ENCODE measurements around the gene KIFC1. TPM values are rescaled to one million over a fixed set of nuclear protein-coding genes. Genes with fewer than 3 reads are reported as not detected.

KIFC1 gene
- total and polyA plus RNA-seq, 9 of the 15 experiments (the other 6 are each of a cell fraction or from before 2014, with no cell fraction given): 1.3 to 95.2 (median 76.9) TPM

DNA sequence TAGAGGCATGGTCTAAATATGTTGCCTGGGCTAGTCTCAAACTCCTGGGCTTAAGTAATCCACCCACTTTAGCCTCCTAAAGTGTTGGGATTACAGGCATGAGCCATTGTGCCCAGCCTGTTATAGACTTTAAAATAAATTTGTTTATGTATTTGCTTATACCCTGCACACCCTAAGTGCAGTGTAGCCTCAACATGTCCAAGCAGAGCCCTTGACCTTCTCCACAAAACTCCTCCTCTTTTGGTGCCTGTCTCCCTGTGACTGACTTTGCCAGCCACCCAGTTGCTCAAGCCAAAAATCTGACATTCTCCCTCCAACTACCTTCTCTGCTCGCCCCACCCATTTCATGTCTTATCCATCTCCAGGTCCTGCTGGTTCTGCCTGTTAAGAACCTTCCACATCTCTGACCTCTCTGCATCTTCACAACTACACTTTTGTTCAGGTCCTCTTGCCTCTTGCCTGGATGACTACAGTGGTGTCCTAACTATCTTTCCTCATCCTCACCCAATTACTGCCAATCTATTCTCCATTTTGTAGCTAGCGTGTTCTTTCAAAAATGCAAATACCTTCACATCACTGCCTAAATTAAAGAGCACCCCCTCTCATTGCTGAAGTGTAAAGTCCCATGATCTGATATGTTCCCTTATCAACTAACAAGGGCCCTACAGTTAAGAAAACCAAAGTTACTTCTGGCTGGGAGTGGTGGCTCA, 11.2 kb upstream of the KIFC1 start (continued):
- TF ChIP-seq, protein P1, sequence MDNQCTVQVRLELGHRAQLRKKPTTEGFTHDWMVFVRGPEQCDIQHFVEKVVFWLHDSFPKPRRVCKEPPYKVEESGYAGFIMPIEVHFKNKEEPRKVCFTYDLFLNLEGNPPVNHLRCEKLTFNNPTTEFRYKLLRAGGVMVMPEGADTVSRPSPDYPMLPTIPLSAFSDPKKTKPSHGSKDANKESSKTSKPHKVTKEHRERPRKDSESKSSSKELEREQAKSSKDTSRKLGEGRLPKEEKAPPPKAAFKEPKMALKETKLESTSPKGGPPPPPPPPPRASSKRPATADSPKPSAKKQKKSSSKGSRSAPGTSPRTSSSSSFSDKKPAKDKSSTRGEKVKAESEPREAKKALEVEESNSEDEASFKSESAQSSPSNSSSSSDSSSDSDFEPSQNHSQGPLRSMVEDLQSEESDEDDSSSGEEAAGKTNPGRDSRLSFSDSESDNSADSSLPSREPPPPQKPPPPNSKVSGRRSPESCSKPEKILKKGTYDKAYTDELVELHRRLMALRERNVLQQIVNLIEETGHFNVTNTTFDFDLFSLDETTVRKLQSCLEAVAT (IDR thresholded peaks at IDR 0.05): 0 out of 4 replicates have a peak, but pooled peaks of 1 of the 2 experiments have one; percentile 17
- TF ChIP-seq DDX20 (tag; IDR thresholded peaks at IDR 0.05; ENCODE audit: low read depth) (no peak), ADNP (tag; IDR thresholded peaks at IDR 0.05) (peak; percentile 96), CBFA2T3 (IDR thresholded peaks at IDR 0.05) (peak; percentile 74), SMARCE1 (IDR thresholded peaks at IDR 0.05) (peak; percentile 67; the same call in 1 of the 2 replicates), SP1 (CRISPR knock-in tag; IDR thresholded peaks at IDR 0.05) (peak; percentile 47; the same call in 1 of the 2 replicates), ZFP36 (IDR thresholded peaks at IDR 0.05; ENCODE audit: low read depth, low read length, partially characterized antibody) (peak; percentile 31), TEAD4 (IDR thresholded peaks at IDR 0.05; ENCODE audit: low read length) (peak; percentile 27; the same call in 1 of the 2 replicates), TEAD4 (CRISPR knock-in tag; IDR thresholded peaks at IDR 0.05; ENCODE audit: borderline replicate concordance) (no peak), TBP (optimal IDR thresholded peaks at IDR 0.05; ENCODE audit: low read depth, low read length) (peak; percentile 51), MTA1 (IDR thresholded peaks at IDR 0.05; ENCODE audit: borderline replicate concordance) (0 out of 2 replicates have a peak, but pooled peaks have one; percentile 40), POLR2AphosphoS5 (IDR thresholded peaks at IDR 0.05; ENCODE audit: control insufficient read depth, insufficient read depth, low read depth, low read length) (0 out of 2 replicates have a peak, but pooled peaks have one; percentile 24), TCF3 (CRISPR knock-in tag; IDR thresholded peaks at IDR 0.05) (peak; percentile 56), ATF7 (IDR thresholded peaks at IDR 0.05) (peak; percentile 88), TRIM28 (IDR thresholded peaks at IDR 0.05) (0 out of 2 replicates have a peak, but pooled peaks have one; percentile 36), LCOR (CRISPR knock-in tag; IDR thresholded peaks at IDR 0.05) (peak; percentile 71; the same call in 1 of the 2 replicates), KLF13 (tag; IDR thresholded peaks at IDR 0.05; ENCODE audit: borderline replicate concordance, low read depth) (peak; percentile 31; the same call in 1 of the 2 replicates), STAG1 (CRISPR knock-in tag; IDR thresholded peaks at IDR 0.05; ENCODE audit: borderline replicate concordance) (no peak), TBL1XR1 (IDR thresholded peaks at IDR 0.05; ENCODE audit: low read length in 2 of 2) (no peak), KDM1A (IDR thresholded peaks at IDR 0.05) (peak; percentile 82 to 90)
- TF ChIP-seq, protein P2, sequence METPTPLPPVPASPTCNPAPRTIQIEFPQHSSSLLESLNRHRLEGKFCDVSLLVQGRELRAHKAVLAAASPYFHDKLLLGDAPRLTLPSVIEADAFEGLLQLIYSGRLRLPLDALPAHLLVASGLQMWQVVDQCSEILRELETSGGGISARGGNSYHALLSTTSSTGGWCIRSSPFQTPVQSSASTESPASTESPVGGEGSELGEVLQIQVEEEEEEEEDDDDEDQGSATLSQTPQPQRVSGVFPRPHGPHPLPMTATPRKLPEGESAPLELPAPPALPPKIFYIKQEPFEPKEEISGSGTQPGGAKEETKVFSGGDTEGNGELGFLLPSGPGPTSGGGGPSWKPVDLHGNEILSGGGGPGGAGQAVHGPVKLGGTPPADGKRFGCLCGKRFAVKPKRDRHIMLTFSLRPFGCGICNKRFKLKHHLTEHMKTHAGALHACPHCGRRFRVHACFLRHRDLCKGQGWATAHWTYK (CRISPR knock-in tag; IDR thresholded peaks at IDR 0.05): no peak
- TF ChIP-seq, protein P3, sequence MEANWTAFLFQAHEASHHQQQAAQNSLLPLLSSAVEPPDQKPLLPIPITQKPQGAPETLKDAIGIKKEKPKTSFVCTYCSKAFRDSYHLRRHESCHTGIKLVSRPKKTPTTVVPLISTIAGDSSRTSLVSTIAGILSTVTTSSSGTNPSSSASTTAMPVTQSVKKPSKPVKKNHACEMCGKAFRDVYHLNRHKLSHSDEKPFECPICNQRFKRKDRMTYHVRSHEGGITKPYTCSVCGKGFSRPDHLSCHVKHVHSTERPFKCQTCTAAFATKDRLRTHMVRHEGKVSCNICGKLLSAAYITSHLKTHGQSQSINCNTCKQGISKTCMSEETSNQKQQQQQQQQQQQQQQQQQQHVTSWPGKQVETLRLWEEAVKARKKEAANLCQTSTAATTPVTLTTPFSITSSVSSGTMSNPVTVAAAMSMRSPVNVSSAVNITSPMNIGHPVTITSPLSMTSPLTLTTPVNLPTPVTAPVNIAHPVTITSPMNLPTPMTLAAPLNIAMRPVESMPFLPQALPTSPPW (CRISPR knock-in tag; IDR thresholded peaks at IDR 0.05): peak; percentile 33; the same call in 1 of the 2 replicates
